ENCODE measurements around the gene HEMGN. TPM values are rescaled to one million over a fixed set of nuclear protein-coding genes. Genes with fewer than 3 reads are reported as not detected.

Gene HEMGN
- total RNA-seq, 2 donors from 2014 or later: 1.4 TPM; not detected in 1

- Histone ChIP-seq H3K9me3 (no peaks in the 10 kb centered on the region), H3K4me1 (replicated peaks) (no peaks in the 10 kb centered on the region), H3K27ac (no peak overlapping the region), H3K27me3 (replicated peaks; ENCODE audit: insufficient read depth) (no peaks in the 10 kb centered on the region), H3K4me3 (no peak overlapping the region), H3K36me3 (no peaks in the 10 kb centered on the region)
- no peak for DNase-seq (ENCODE audit: low spot score)
- intact Hi-C loops (cut with DNase I): no loop called here
- no peak for TF ChIP-seq POLR2AphosphoS5 (IDR thresholded peaks at IDR 0.05)
- no peak for TF ChIP-seq CTCF (IDR thresholded peaks at IDR 0.05)
Observed at GRCh38 chr9:97943308-97943855, 5.4 kb upstream of the HEMGN start.

- Histone ChIP-seq H3K4me1 (replicated peaks) (no peaks in the 10 kb centered on the region), H3K9me3 (no peaks in the 10 kb centered on the region), H3K4me3 (no peak overlapping the region), H3K36me3 (no peaks in the 10 kb centered on the region), H3K27me3 (replicated peaks; ENCODE audit: insufficient read depth) (no peaks in the 10 kb centered on the region), H3K27ac (no peak overlapping the region)
- 91% methylated on average over 1 of the region's 1 CpG for WGBS
- TF ChIP-seq POLR2A (IDR thresholded peaks at IDR 0.05) (no peak), POLR2AphosphoS5 (IDR thresholded peaks at IDR 0.05) (no peak), CTCF (IDR thresholded peaks at IDR 0.05) (no peak)
- intact Hi-C loops (cut with DNase I): no loop called here
- DNase-seq (ENCODE audit: low spot score): no peak
Observed at GRCh38 chr9:97941323-97941722, 3.4 kb upstream of the HEMGN start.

DNA sequence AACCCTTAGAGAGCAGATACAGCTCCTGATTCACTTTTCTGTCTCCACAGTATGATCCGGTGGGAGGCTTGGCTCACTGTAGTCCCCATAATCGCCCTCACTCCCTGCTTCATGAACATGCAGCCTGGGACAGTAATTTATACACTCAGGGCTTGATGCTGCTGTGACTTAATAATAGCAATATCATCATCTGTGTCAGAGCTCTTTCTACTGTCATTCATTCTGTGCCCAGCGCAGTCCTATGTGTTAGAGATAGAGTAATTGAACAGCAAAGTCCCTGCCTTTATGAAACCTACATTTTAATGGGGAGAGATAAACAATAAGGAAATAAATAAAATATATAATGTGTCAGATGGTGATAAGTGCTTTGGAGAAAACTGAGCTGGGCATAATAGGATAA is 2.8 kb upstream of the HEMGN start:
- H3K4me3 ChIP-seq: no peak overlapping the region
- H3K27ac ChIP-seq: no peak overlapping the region
- H3K27me3 ChIP-seq (replicated peaks; ENCODE audit: insufficient read depth): no peaks in the 10 kb centered on the region
- H3K9me3 ChIP-seq: no peaks in the 10 kb centered on the region
- H3K36me3 ChIP-seq: no peaks in the 10 kb centered on the region
- no peaks in the 10 kb centered on the region for H3K4me1 ChIP-seq (replicated peaks)
- 65% methylated on average over 3 of the region's 3 CpGs for WGBS
- TF ChIP-seq POLR2AphosphoS5 (IDR thresholded peaks at IDR 0.05) (no peak), POLR2A (IDR thresholded peaks at IDR 0.05) (no peak), CTCF (IDR thresholded peaks at IDR 0.05) (no peak)
- no peak for DNase-seq (ENCODE audit: low spot score)
- intact Hi-C loops (cut with DNase I): no loop called here

DNA sequence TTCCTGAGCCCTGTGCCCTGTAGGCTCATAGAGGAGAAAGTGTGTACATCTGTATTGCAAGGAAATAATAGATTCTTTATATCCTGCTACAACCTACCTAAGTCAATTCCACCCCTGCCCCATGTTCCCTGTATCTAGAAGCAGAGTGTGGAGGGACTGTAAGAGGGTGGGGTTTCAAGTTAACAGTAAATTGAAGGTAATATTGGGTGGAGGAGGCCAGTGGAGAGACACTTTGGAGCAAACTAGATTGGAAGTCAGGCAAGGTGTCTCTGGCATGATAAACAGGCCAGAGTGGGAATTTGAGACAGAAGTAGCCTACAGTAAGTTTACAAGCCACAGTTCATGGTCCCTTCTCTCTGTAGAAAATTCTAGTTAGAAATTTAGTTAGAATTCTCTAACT is 2.3 kb upstream of the HEMGN start:
- intact Hi-C loops (cut with DNase I): no loop called here
- no peaks in the 10 kb centered on the region for H3K36me3 ChIP-seq
- H3K4me1 ChIP-seq (replicated peaks): no peaks in the 10 kb centered on the region
- no peaks in the 10 kb centered on the region for H3K27me3 ChIP-seq (replicated peaks; ENCODE audit: insufficient read depth)
- H3K27ac ChIP-seq: no peak overlapping the region
- H3K4me3 ChIP-seq: no peak overlapping the region
- no peak for DNase-seq (ENCODE audit: low spot score)
- H3K9me3 ChIP-seq: no peaks in the 10 kb centered on the region
- TF ChIP-seq CTCF (IDR thresholded peaks at IDR 0.05) (no peak), POLR2A (IDR thresholded peaks at IDR 0.05) (no peak), POLR2AphosphoS5 (IDR thresholded peaks at IDR 0.05) (no peak)

- Histone ChIP-seq H3K9me3 (no peaks in the 10 kb centered on the region), H3K36me3 (no peaks in the 10 kb centered on the region), H3K4me3 (no peak overlapping the region), H3K27me3 (replicated peaks; ENCODE audit: insufficient read depth) (no peaks in the 10 kb centered on the region), H3K4me1 (replicated peaks) (no peaks in the 10 kb centered on the region), H3K27ac (no peak overlapping the region)
- no peak for TF ChIP-seq POLR2AphosphoS5 (IDR thresholded peaks at IDR 0.05)
- TF ChIP-seq POLR2A (IDR thresholded peaks at IDR 0.05): no peak
- TF ChIP-seq CTCF (IDR thresholded peaks at IDR 0.05): no peak
- DNase-seq (ENCODE audit: low spot score): no peak
- intact Hi-C loops (cut with DNase I): no loop called here
Observed at GRCh38 chr9:97936998-97937397, 974 bp downstream of the HEMGN start.
